H9 (cell line): Measurements from ENCODE around the gene MESP1. TPM values are rescaled to one million over a fixed set of nuclear protein-coding genes. Genes with fewer than 3 reads are reported as not detected.

Source experiments
- DNase-seq: peaks from one replicate; pipeline ENCODE4 v3.0.0-alpha.2; 2017
- H2AFZ ChIP-seq: one replicate; pipeline ENCODE4 v1.6.1; 2013; ENCODE audit warnings: mild to moderate bottlenecking, low read length, control low read depth, moderate library complexity
- H2AK5ac ChIP-seq: 2 replicates; pipeline ENCODE4 v1.6.1; 2013; ENCODE audit warnings: low read length, control low read depth, mixed read lengths; ENCODE audit not compliant: insufficient read length
- H2BK120ac ChIP-seq: one replicate; pipeline ENCODE4 v1.6.1; 2013; ENCODE audit warnings: low read depth, mild to moderate bottlenecking, low read length, control low read depth, inconsistent platforms; ENCODE audit not compliant: poor library complexity, severe bottlenecking
- H2BK12ac ChIP-seq: 2 replicates; pipeline ENCODE4 v1.6.1; 2013; ENCODE audit warnings: low read length, control low read depth, mixed read lengths, low read depth; ENCODE audit not compliant: insufficient read length
- H2BK15ac ChIP-seq: 2 replicates; pipeline ENCODE4 v1.6.1; 2013; ENCODE audit warnings: low read depth, low read length, control low read depth
- H2BK20ac ChIP-seq: one replicate; pipeline ENCODE4 v1.6.1; 2013; ENCODE audit warnings: low read depth, mild to moderate bottlenecking, low read length, control low read depth, inconsistent platforms; ENCODE audit not compliant: poor library complexity, severe bottlenecking
- H2BK5ac ChIP-seq: 2 replicates; pipeline ENCODE4 v1.6.1; 2013; ENCODE audit warnings: low read length, control low read depth, mixed read lengths; ENCODE audit not compliant: insufficient read length
- H3K14ac ChIP-seq: 2 replicates; pipeline ENCODE4 v1.6.1; 2013; ENCODE audit warnings: low read length, control low read depth; ENCODE audit not compliant: insufficient read depth
- H3K18ac ChIP-seq: 2 replicates; pipeline ENCODE4 v1.6.1; 2013; ENCODE audit warnings: low read depth, mild to moderate bottlenecking, mixed read lengths, low read length, control low read depth; ENCODE audit not compliant: insufficient read length
- H3K23ac ChIP-seq: 2 replicates; pipeline ENCODE4 v1.6.1; 2013; ENCODE audit warnings: low read length, control low read depth, mixed read lengths, low read depth; ENCODE audit not compliant: insufficient read length
- H3K23me2 ChIP-seq: 2 replicates; pipeline ENCODE4 v1.6.1; 2013; ENCODE audit warnings: low read depth, mild to moderate bottlenecking, mixed read lengths, low read length, control low read depth; ENCODE audit not compliant: insufficient read length, poor library complexity, severe bottlenecking
- H3K27ac ChIP-seq: 2 replicates; pipeline ENCODE4 v1.5.1; 2013; ENCODE audit warnings: low read length, control low read depth, mixed read lengths, low read depth; ENCODE audit not compliant: insufficient read length
- H3K27me3 ChIP-seq: 2 replicates; pipeline ENCODE4 v1.6.1; 2013; ENCODE audit warnings: low read length, control low read depth, inconsistent platforms; ENCODE audit not compliant: insufficient read depth
- H3K4ac ChIP-seq: 2 replicates; pipeline ENCODE4 v1.6.1; 2013; ENCODE audit warnings: low read depth, mild to moderate bottlenecking, control low read depth, inconsistent platforms, low read length, moderate library complexity
- H3K4me1 ChIP-seq: 2 replicates; pipeline ENCODE4 v1.6.1; 2013; ENCODE audit warnings: low read length, control low read depth, inconsistent platforms; ENCODE audit not compliant: insufficient read depth
- H3K4me2 ChIP-seq: 2 replicates; pipeline ENCODE4 v1.6.1; 2013; ENCODE audit warnings: low read length, control low read depth, mixed read lengths; ENCODE audit not compliant: insufficient read length, insufficient read depth
- H3K56ac ChIP-seq: 2 replicates; pipeline ENCODE4 v1.6.1; 2013; ENCODE audit warnings: low read depth, mild to moderate bottlenecking, mixed read lengths, low read length, control low read depth; ENCODE audit not compliant: insufficient read length
- H3K79me1 ChIP-seq: 2 replicates; pipeline ENCODE4 v1.6.1; 2013; ENCODE audit warnings: low read depth, mild to moderate bottlenecking, moderate library complexity, low read length, control low read depth, inconsistent platforms; ENCODE audit not compliant: insufficient read depth, poor library complexity, severe bottlenecking
- H3K79me2 ChIP-seq: 2 replicates; pipeline ENCODE4 v1.6.1; 2013; ENCODE audit warnings: low read length, control low read depth, inconsistent platforms; ENCODE audit not compliant: insufficient read depth
- H3K9ac ChIP-seq: 2 replicates; pipeline ENCODE4 v1.6.1; 2013; ENCODE audit warnings: low read length, control low read depth, mixed read lengths; ENCODE audit not compliant: insufficient read length; ENCODE audit errors: extremely low read depth
- H3K9me3 ChIP-seq: one replicate; pipeline ENCODE4 v1.6.1; 2013; ENCODE audit warnings: low read depth, low read length, inconsistent platforms; ENCODE audit not compliant: control insufficient read depth
- H3T11ph ChIP-seq: one replicate; pipeline ENCODE4 v1.6.1; 2013; ENCODE audit warnings: mild to moderate bottlenecking, low read length, control low read depth, inconsistent platforms
- H4K20me1 ChIP-seq: one replicate; pipeline ENCODE4 v1.6.1; 2013; ENCODE audit not compliant: control insufficient read depth, insufficient read length, insufficient read depth
- H4K5ac ChIP-seq: 2 replicates; pipeline ENCODE4 v1.6.1; 2013; ENCODE audit warnings: low read depth, mild to moderate bottlenecking, mixed read lengths, low read length, control low read depth; ENCODE audit not compliant: insufficient read length
- H4K8ac ChIP-seq: replicated peaks from 2 replicates; pipeline ENCODE4 v1.6.1; 2013; ENCODE audit warnings: low read length, control low read depth, mixed read lengths, low read depth; ENCODE audit not compliant: insufficient read length
- H4K91ac ChIP-seq: 2 replicates; pipeline ENCODE4 v1.6.1; 2013; ENCODE audit warnings: low read depth, mild to moderate bottlenecking, moderate library complexity, mixed read lengths, low read length, control low read depth; ENCODE audit not compliant: insufficient read length
- H3K27ac Mint-ChIP-seq, 3 experiments: 2 replicates in 2 of 3; 3 replicates in 1 of 3; pipeline ENCODE4 v1.8.0; 2020 to 2021; ENCODE audit warnings: mixed read lengths in 3 of 3, mild to moderate bottlenecking in 1 of 3, moderate library complexity in 1 of 3
- H3K27me3 Mint-ChIP-seq: 2 replicates; pipeline ENCODE4 v1.8.0; 2021; ENCODE audit warnings: low read depth, mild to moderate bottlenecking, moderate library complexity, mixed read lengths
- H3K36me3 Mint-ChIP-seq, 3 experiments: 2 replicates in 2 of 3; 3 replicates in 1 of 3; pipeline ENCODE4 v1.8.0; 2020 to 2021; ENCODE audit warnings: low read depth in 3 of 3, mixed read lengths in 3 of 3; ENCODE audit not compliant: insufficient read depth in 1 of 3
- H3K4me1 Mint-ChIP-seq, 2 experiments: 2 replicates each; pipeline ENCODE4 v1.8.0; 2020; ENCODE audit warnings: mixed read lengths in 2 of 2
- H3K4me3 Mint-ChIP-seq, 2 experiments: 2 replicates in 1 of 2; 3 replicates in 1 of 2; pipeline ENCODE4 v1.8.0; 2020 to 2021; ENCODE audit warnings: mild to moderate bottlenecking in 2 of 2, mixed read lengths in 2 of 2, moderate library complexity in 1 of 2
- H3K9me3 Mint-ChIP-seq, 2 experiments: 2 replicates in 1 of 2; 3 replicates in 1 of 2; pipeline ENCODE4 v1.8.0; 2020; ENCODE audit warnings: mild to moderate bottlenecking in 2 of 2, mixed read lengths in 2 of 2, moderate library complexity in 1 of 2
- WGBS: extraction: QIAGEN DNeasy Blood & Tissue Kit; methylation state at CpG from one replicate; pipeline ENCODE4 v1.1.7; 2013; ENCODE audit warnings: missing lambda C conversion rate, low lambda C conversion rate, mixed read lengths; ENCODE audit not compliant: insufficient read length; ENCODE audit errors: extremely low coverage; 5-methylcytosine and 5-hydroxymethylcytosine counted together
- total RNA-seq: library from RNA; stranded (reverse); gene quantifications from 2 replicates; pipeline ENCODE4 v1.2.1, GENCODE V29; 2021
- TF ChIP-seq, protein P1 (sequence below): fragments of 200-600 bp; sonication (generic); conservative IDR thresholded peaks from 3 replicates; pipeline ENCODE4 v1.8.0; 2021; ENCODE audit warnings: antibody characterized with exemption, mild to moderate bottlenecking

Gene MESP1
- total RNA-seq, 1 experiment from 2014 or later: not detected

DNA sequence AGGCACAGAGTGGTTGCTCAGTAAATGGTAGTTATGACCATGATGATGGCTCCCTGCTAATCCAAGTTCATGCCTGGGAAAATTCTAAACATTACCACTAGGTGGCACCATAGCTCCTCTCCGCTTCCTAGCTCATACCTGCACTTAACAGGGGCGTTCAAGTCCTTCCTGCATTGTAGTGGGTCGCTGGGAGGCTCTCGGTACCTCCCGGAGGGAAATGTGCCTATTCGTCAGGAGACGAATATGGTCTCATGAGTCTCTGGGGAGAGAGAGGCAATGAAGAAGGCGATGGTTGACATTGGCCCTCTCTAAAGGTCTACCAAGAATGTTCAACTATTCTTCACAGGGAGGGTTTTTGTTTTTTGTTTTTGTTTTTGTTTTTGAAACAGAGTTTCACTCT, 10.9 kb downstream of the MESP1 start:
- Histone ChIP-seq H3K9ac (no peak overlapping the region), H4K91ac (no peak overlapping the region), H3K23me2 (no peaks in the 10 kb centered on the region), H3T11ph (no peak overlapping the region), H3K18ac (no peak overlapping the region), H3K27me3 (no peaks in the 10 kb centered on the region), H2BK12ac (no peak overlapping the region), H3K4ac (no peak overlapping the region), H3K79me1 (no peaks in the 10 kb centered on the region), H3K4me2 (no peak overlapping the region), H2BK15ac (no peak overlapping the region), H2BK5ac (no peak overlapping the region), H2BK20ac (no peak overlapping the region), H3K23ac (no peak overlapping the region), H3K9me3 (no peaks in the 10 kb centered on the region), H3K27ac (no peak overlapping the region), H4K8ac (no peak overlapping the region), H3K56ac (no peak overlapping the region), H4K20me1 (no peaks in the 10 kb centered on the region), H2AK5ac (no peak overlapping the region), H3K4me1 (no peaks in the 10 kb centered on the region), H4K5ac (no peak overlapping the region), H2AFZ (no peak overlapping the region), H3K79me2 (no peaks in the 10 kb centered on the region), H3K14ac (no peak overlapping the region), H2BK120ac (no peak overlapping the region)
- H3K4me1 Mint-ChIP-seq: 0 out of 4 replicates have a peak, but pooled peaks cover 0 to 2% of the 10 kb centered on the region in 2 experiments
- no peaks in the 10 kb centered on the region for H3K36me3 Mint-ChIP-seq
- peak; percentile 85 for DNase-seq
- no CpG with 5 or more reads among the region's 8 CpGs for WGBS
- H3K27me3 Mint-ChIP-seq: peaks cover 43% of the 10 kb centered on the region
- no peak overlapping the region for H3K4me3 Mint-ChIP-seq
- TF ChIP-seq, protein P1, sequence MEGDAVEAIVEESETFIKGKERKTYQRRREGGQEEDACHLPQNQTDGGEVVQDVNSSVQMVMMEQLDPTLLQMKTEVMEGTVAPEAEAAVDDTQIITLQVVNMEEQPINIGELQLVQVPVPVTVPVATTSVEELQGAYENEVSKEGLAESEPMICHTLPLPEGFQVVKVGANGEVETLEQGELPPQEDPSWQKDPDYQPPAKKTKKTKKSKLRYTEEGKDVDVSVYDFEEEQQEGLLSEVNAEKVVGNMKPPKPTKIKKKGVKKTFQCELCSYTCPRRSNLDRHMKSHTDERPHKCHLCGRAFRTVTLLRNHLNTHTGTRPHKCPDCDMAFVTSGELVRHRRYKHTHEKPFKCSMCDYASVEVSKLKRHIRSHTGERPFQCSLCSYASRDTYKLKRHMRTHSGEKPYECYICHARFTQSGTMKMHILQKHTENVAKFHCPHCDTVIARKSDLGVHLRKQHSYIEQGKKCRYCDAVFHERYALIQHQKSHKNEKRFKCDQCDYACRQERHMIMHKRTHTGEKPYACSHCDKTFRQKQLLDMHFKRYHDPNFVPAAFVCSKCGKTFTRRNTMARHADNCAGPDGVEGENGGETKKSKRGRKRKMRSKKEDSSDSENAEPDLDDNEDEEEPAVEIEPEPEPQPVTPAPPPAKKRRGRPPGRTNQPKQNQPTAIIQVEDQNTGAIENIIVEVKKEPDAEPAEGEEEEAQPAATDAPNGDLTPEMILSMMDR: peak; percentile 95
- no peaks in the 10 kb centered on the region for H3K9me3 Mint-ChIP-seq
- H3K27ac Mint-ChIP-seq: no peak overlapping the region
